ENCODE measurements around the gene DHCR24.

GRCh38 chr1:54884135-54884586, 2.8 kb downstream of the DHCR24 start:
- no peak for TF ChIP-seq EZH2 (IDR thresholded peaks at IDR 0.05; ENCODE audit: low read depth)
- TF ChIP-seq CTCF (conservative IDR thresholded peaks at IDR 0.05) = no peak

Measured in PC-9 (cell line).